Midbrain (tissue), 1 donor: ENCODE results near the gene SOX15.
"Not testable (repeated sequence)": the region's sequence is repeated elsewhere in the genome, so short reads cannot be mapped to it uniquely, and the experiment has no call there.

Experiments used
- DNase-seq: peaks from one replicate; lab custom pipeline; 2025; lab: John Stamatoyannopoulos, UW

The SOX15 gene

DNA sequence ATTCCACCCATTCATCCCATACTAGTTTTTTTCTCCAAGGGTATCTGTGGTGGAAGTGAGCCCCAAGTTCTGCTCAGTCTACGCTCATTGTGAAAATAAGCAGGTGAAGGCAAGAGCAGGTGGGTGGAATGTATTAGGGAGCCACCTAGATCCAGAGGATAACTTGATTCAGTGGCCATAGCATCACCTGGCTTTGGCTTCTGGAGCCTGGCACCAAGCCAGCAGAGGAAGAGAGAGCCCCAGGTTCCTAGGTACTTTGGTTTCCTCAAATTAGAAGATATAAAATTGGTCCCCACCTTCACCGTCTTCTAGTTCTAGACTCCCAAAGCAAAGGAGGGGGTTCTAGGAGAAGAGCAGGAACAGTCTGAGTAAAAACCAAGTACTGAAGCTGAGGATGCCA lies 20.7 kb upstream of the SOX15 start:
- DNase-seq = no peak

DNA sequence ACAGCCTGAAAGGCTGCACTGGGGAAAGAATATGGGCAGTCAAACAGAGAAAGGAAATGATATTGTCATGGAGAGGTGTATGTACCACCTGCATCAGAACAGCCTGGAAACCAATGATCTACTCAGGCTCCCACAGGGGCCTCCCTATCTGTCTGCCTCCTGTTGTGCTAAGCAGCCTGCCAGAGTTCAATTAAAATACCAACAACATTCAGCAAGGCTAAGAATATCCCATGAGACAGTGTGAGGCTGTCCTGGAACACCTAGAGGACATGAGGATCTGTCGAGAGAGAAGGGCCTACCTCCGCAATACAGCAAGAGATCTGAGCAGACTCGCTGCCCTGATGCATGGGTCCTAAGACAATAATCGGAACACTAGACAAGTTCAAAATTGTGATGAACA lies 16.4 kb upstream of the SOX15 start:
- no peak for DNase-seq

DNA sequence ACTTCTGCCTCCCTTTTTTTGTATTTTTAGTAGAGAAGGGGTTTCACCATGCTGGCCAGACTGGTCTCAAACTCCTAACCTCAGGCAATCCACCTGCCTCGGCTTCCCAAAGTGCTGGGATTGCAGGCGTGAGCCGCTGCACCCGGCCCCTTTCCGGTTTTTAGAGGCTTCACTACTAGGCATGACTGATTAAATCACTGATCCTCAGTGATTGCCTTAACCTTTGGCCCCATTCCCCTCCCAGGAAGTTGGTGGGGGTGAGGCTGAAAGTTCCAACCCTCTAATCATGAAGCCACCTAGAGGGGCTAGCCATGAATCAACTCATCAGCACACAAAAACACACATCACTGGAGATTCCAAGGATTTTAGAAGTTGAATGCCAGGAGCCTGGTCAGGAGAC lies 7.7 kb upstream of the SOX15 start:
- DNase-seq = not testable (repeated sequence)

DNA sequence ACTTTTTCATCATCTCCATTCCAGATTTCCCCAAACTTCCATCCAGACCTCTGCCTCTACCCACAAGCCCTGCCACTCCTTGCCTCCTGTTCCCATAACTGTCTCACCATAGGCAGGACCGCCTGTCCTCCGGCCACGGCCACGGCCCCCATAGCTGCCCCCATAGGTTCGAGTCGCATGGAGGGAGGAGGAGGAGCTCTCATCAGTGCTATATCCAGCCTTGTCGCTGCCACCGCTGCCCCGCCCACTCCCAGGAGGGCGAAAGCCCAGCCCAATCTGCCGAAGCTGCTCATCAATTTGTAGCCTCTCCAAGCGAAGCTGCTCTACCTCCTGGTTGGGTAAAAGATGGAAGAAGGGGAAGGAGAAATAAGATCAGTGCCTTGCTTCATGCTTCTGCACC lies 3.4 kb upstream of the SOX15 start:
- DNase-seq = no peak

DNA sequence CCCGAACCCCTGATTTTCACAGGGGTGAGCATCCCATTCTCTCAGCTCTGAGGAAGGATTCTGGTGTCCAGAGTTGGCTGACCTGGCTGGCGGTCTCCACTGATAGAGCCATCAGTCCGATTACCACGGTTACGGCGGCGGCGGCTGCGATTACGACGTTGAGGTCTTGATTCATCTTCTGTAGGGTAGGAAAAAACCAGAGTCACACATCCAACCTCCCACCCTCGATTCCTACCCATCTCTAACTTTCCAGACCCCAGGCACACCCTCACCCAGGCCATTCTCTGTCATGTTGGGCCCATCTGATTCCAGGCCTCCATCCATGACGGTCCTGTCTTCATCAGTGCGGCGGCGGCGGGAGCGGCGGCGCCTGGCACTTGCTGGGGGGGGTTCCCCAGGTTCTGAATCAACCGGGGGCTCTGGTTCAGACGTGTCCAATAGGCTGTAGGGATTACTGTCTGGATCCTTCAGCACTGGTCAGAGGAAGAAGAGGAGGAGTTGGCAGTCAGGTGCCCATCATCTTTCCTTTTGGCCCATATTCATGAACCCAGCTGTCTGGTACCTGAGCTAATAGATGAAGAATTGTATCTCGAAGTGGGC lies 2.6 kb upstream of the SOX15 start:
- DNase-seq = no peak

DNA sequence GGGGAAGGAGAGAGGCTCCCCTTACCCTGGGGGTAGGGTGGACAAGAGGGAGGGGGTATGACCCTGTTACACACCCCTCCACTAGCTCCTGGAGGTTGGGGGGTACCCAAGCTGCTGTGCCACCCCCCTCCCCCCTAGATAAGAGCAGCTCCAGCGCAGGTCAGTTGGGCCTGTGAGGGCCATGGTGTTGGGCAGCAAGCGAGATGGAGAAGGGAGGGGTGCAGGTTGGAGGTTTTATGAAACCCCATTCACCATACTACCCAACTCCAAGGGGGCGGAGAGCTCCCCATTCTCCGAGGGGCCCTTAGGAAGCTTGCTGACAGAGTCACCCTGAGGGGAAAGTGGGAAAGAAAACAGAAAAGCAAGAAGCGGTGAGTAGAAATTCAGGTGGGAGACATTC lies 1.7 kb upstream of the SOX15 start:
- no peak for DNase-seq

DNA sequence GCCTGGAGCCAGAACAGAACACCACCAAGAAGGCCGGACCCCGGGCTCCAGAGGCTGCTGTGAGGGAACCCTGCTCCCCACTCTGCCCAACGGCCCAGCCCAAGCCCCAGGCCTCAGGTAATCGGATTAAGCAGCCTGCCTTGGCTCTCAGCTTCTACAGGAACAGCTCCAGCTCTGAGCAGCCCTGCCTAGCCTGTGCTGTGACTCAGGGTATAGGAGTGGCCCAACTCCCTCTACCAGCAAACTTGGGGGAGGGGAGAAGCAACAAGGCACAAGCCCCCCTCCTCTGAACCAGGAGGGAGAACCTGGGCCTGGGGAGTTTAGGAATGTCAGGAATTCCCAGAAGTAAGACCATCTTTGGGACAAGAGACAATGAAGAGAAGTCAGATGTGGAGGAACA lies 849 bp upstream of the SOX15 start:
- no peak for DNase-seq

DNA sequence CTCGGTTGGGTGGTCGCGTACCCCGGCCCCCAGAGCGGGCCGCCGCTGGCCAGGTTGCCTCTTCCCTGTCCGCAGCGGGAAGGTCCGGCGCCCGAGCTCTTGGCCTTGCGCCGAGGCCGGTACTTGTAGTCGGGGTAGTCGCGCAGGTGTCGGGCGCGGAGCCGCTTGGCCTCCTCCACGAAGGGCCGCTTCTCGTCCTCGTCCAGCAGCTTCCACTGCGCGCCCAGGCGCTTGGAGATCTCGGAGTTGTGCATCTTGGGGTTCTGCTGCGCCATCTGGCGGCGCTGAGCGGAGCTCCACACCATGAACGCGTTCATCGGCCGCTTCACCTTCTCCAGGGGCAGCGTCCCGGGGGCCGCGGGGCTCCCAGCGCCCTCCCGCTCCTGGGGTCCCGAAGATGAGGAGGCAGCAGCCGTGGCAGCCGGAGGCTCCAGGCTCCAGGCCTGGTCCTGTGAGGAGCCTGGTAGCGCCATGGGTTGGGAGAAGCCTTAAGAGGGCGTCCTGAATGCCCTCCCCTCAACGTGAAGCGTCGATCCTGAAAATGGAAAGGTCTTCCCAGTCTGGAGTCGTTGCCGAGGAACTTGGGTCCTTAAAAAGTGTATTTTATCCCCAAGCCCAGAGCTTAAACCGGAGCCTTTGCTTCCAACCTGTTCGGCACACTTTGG lies 558 bp downstream of the SOX15 start:
- DNase-seq = peak; percentile 87

DNA sequence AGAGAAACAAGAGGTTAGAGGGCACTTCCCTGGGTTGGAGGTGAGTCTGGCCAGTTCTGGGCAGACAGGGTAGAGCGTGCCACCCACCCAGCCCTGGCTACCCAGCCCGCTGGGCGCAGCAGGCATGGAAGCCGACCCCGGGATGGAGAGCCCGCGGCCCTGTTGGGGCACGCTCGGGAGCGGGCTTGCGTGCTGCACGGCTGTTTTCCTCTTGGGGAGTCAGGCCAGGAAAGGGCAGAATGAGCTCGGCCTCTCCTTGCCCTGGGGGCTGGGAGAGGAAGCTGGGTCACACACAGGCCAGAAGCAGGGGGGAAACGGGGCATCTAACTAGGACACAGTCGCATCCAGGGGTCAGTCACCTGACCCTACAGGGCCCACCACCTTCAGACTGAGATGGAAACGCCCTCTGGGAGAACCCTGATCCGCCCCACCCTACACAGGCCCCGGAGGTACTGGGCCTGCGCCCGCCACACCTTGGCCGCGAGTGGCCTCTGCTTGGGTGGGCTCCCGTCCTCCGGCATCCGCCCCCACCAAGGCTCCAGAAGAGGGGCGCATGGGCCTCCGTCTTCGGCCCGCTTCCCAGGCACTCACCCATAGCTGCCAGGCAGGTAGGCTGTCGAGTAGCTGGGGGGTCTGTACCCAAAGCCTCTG lies 1.2 kb downstream of the SOX15 start:
- no peak for DNase-seq

DNA sequence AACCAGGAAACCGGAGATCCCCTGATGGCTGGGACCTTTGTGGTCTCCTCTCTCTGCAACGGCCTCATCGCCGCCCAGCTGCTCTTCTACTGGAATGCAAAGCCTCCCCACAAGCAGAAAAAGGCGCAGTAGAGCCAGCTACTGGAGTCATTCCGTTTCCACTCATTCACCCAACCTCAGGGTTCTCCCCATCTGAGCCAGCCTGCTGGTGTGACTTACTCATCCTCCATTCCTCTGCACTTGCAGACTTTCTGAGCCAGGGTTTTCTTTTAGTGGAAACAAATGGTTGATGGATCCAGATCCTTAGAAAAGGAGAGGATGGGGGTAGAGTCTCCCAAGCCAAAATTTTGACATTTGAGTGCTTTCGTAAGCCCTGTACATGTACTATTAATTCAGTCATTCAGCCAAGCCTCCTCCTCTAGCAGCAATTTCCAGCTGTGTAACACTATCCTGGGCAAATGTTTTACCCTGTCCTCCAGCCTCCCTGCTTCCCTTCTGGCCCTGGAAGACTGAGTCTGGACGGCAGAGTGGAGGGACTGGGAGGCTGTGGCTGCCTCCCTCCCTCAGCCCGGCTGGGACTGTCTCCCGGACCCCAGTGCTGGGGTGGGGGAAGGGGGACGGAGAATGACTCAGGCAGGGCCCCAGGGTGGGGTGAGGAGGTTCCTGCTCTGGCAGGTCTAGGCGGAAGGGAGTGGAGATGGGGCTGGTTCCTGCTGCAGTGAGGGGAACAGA lies 2.3 kb downstream of the SOX15 start:
- no peak for DNase-seq

DNA sequence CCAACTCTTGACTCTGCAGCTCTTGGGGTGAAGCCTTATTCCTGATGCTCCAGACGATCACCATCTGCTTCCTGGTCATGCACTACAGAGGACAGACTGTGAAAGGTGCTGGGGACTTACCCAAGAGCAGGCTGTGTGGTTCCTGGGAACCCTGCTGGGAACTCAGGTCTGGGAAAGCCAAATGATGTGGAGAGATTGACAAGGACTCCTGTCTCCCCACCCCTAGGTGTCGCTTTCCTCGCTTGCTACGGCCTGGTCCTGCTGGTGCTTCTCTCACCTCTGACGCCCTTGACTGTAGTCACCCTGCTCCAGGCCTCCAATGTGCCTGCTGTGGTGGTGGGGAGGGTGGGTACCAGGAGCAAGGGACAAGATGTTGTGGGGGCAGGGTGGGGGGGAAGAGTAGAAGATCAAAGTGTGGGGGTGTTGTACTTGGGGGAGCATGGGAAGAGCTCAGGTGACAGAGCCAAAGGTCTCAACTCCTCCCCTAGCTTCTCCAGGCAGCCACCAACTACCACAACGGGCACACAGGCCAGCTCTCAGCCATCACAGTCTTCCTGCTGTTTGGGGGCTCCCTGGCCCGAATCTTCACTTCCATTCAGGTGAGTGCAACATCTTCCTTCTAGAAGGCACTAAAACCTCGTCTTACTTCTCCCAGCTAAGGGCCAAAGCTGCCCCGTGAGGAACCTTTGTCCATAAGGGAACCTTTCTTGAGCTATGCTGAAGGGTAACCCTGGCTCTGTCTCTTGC lies 3.0 kb downstream of the SOX15 start:
- no peak for DNase-seq

DNA sequence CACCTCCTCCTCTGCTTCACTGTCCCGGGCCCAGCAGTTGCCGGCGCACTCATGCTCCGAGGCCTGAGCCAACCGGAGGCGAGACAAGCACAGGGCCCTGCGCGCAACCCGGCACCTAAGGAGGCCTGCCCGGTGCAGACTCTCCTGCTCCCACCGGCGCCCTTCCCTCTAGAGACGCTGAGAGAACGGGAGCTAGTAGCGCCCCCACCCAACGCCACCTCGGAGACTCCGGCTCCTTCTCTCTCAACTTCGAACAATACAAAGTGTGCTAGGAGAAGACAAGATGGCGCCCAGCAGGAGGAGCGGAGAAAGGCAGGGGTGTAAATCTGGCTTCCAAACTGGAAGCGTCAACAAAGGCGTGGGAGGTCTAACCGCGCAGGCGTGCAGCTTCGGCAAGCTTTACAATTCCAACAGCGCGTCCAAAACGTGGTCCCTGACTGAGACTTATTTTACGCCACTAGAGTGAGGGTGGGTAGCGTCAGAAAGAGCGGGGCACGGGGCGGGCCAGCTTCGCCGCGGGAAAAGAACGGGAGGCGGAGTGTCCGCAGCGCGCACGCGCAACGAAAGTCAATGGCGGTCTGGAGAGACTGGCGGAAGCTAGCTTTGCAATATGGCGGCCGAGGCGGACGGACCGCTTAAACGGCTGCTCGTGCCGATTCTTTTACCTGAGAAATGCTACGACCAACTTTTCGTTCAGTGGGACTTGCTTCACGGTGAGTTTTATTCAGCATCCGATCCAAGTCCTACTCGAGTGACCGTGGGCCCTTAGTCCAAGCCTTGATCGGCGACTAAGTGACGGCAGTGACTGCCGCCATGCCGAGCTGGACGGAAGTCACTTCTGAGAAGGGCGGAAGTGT lies 6.4 kb downstream of the SOX15 start, which contains the start of gene MPDU1:
TSS of gene MPDU1 (plus strand) at position 600 of the 857 bp plus-strand sequence. CDS start at position 611, 11 bp downstream.
- DNase-seq = peak; percentile 98

DNA sequence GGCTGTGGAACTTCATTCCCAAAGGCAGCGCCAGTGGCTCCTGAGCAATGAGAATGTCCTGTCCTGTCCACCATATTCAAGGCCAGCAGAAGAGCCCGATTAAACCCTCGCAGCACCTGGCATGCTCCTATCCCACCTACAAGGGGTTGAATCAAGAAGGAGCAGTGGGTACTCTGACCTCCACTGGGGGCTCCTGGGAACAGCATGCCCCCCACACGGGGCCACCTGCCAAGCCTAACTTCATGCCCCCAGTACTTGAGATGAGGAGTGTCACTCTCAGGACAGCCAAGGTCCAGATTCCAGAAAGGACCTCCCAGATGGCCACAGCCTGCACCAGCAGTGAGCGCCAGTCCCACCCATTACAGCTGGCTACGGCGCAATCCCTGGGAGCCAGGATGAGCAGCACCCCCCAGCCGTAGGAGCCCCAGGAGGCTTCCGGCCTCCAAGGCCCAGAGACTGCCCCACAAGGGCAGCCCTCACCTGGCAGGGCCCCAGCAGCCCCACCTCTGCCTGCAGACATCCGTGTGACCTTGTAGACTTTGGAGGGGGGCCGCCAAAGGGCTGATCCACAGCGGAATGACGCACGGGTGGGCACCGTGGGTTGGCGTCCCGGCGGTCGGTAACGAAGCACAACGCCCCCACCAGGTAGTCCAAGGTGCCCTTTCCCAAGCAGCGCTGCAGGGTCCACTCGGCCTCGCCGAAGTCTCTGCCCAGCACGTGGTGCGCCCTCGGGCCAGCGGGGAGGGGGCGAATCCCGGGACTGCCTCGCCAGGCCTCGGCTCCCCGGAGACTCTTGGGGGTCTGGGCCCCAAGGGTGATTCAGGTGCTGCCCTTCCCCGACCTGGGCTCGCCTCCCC lies 7.3 kb downstream of the SOX15 start:
- DNase-seq = no peak

DNA sequence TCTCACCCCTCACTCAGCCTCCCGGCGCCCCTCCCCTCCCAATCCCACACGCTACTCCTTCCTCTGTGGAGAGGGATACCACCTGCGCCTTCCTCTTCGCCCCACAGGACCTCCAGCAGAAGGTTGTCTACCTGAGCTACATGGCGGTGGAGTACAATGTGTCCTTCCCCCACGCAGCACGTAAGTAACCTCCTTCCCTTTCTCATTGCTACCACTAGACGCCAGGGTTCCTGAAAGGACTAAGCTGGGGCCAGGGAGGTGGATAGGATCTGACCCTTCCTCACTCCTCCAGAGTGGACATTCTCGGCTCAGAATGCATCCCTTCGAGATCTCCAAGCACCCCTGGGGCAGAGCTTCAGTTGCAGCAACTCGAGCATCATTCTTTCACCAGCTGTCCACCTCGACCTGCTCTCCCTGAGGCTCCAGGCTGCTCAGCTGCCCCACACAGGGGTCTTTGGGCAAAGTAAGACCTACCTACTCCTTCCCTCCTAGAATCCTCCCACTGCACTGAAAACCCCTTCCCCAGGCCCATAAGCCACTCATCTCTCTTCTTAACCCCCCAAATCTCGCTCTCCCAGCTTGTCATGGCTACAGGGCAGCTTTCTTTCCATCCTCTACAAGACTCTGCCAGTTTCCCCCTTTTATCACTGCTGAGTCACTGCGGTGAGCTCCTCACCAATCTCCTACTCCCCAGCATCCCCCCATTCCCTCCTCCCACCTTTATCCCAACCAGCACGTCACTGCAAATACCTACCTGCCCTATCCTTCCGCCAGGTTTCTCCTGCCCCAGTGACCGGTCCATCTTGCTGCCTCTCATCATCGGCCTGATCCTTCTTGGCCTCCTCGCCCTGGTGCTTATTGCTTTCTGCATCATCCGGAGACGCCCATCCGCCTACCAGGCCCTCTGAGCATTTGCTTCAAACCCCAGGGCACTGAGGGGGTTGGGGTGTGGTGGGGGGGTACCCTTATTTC lies 9.0 kb downstream of the SOX15 start:
- no peak for DNase-seq

DNA sequence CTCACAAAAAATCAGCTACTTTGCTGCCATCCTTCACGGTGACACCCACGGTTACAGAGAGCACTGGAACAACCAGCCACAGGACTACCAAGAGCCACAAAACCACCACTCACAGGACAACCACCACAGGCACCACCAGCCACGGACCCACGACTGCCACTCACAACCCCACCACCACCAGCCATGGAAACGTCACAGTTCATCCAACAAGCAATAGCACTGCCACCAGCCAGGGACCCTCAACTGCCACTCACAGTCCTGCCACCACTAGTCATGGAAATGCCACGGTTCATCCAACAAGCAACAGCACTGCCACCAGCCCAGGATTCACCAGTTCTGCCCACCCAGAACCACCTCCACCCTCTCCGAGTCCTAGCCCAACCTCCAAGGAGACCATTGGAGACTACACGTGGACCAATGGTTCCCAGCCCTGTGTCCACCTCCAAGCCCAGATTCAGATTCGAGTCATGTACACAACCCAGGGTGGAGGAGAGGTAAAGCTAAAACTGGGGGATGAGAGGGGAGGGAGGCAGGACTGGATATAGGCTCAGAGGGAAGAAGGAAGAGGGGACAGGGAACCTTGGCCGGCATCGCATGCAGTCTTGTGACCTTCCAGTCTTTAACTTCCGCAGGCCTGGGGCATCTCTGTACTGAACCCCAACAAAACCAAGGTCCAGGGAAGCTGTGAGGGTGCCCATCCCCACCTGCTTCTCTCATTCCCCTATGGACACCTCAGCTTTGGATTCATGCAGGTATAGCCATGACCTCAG lies 9.9 kb downstream of the SOX15 start:
- no peak for DNase-seq

DNA sequence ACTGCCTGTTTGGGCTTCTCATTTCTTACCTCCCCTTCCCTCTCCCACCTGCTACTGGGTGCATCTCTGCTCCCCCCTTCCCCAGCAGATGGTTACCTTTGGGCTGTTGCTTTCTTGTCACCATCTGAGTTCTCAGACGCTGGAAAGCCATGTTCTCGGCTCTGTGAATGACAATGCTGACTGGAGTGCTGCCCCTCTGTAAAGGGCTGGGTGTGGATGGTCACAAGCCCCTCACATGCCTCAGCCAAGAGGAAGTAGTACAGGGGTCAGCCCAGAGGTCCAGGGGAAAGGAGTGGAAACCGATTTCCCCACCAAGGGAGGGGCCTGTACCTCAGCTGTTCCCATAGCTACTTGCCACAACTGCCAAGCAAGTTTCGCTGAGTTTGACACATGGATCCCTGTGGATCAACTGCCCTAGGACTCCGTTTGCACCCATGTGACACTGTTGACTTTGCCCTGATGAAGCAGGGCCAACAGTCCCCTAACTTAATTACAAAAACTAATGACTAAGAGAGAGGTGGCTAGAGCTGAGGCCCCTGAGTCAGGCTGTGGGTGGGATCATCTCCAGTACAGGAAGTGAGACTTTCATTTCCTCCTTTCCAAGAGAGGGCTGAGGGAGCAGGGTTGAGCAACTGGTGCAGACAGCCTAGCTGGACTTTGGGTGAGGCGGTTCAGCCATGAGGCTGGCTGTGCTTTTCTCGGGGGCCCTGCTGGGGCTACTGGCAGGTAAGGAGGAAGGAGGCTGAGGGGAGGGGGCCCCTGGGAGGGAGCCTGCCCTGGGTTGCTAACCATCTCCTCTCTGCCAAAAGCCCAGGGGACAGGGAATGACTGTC lies 10.7 kb downstream of the SOX15 start, which contains the start of gene CD68:
TSS of gene CD68 (plus strand) at position 638 of the 833 bp plus-strand sequence. CDS start at position 678, 40 bp downstream.
- DNase-seq = peak; percentile 49
